GM21825 (cell line): ENCODE results near the gene USP31.

Experiments used
- ATAC-seq: cut with Tn5 transposase; IDR thresholded peaks from one replicate; pipeline ENCODE4 v1.9.1; 2021; ENCODE audit warnings: mild to moderate bottlenecking, moderate library complexity; ENCODE audit not compliant: unreplicated experiment

The USP31 gene

GRCh38 chr16:23025692-23026307 is 123.5 kb downstream of the USP31 start:
- no peak for ATAC-seq

DNA sequence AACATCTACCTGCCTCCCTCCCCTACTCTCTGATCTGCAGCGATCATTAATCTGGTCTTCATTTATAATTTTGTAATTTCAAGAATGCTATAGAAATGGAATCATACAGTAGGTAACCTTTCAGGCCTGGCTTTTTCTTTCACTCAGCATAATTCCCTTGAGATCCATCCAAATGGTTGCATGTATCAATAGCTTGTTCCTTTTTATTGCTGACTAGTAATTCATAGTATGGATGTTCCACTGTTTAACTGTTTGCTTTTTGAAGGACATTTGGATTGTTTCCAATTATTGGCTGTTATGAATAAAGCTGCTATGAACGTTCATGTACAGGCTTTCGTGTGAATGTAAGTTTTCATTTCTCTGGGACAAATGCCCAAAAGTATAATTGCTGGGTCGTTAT is 125.2 kb downstream of the USP31 start:
- ATAC-seq = no peak

DNA sequence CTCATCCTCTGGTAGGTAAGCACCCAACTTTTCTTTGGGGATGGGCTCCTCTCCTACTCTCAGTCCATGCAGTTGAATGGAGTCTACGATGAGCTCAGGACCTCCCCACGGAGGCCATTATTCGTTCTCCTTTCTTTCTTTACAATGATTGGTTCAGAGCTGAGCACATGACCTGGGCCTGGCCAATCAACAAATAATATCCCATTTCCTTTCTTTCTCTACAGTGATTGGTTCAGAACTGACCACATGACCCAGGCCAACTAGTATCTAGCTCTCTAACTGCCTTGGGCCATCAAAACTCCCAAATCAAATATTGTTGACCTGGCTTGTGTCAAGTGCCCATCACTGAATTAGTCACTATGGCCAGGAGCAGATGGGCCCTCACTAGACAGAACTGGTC is 129.2 kb downstream of the USP31 start:
- no peak for ATAC-seq

DNA sequence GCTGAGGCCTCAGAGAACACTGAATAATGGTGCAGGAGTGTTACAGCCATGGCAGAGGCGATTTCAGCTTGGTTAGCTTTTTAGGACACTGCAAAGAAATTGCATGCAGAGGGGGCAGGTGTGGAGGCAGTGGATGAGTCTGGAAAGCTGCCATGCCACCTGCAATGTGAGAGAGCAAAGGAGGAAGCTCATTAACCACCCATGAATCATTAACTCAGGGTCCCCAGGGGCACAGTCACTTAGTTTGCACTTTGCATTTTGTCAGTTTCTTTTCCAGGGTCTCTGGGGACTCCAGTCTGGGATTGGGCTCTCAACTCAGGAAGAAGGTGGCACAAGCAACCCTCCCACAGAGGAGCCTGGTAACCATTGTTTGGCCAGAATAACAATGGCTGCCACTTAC is 132.9 kb downstream of the USP31 start:
- ATAC-seq = no peak

GRCh38 chr16:23015580-23015979 is 133.7 kb downstream of the USP31 start:
- ATAC-seq = no peak

- ATAC-seq = no peak
These were observed 134.7 kb downstream of the USP31 start for GRCh38 chr16:23014592-23014991.
